Type B pancreatic cell (in vitro differentiated cells): ENCODE results near the gene STMN3. TPM values are rescaled to one million over a fixed set of nuclear protein-coding genes. Genes with fewer than 3 reads are reported as not detected.
"Not testable (repeated sequence)": the region's sequence is repeated elsewhere in the genome, so short reads cannot be mapped to it uniquely, and the experiment has no call there.

Experiments
- DNase-seq: peaks from one replicate; pipeline ENCODE4 v3.0.0; 2021; ENCODE audit warnings: mixed read lengths; ENCODE audit not compliant: unreplicated experiment; ENCODE audit errors: extremely low spot score
- H3K27ac Mint-ChIP-seq: 2 replicates; pipeline ENCODE4 v1.8.0; 2021; ENCODE audit warnings: mild to moderate bottlenecking, mixed read lengths
- H3K27me3 Mint-ChIP-seq: 2 replicates; pipeline ENCODE4 v1.8.0; 2021; ENCODE audit warnings: mixed read lengths
- H3K36me3 Mint-ChIP-seq: 2 replicates; pipeline ENCODE4 v1.8.0; 2021; ENCODE audit warnings: mixed read lengths
- H3K4me1 Mint-ChIP-seq: one replicate; pipeline ENCODE4 v1.8.0; 2021; ENCODE audit warnings: mixed read lengths; ENCODE audit not compliant: unreplicated experiment
- H3K4me3 Mint-ChIP-seq: 2 replicates; pipeline ENCODE4 v1.8.0; 2021; ENCODE audit warnings: mild to moderate bottlenecking, mixed read lengths
- H3K9me3 Mint-ChIP-seq: 2 replicates; pipeline ENCODE4 v1.8.0; 2021; ENCODE audit warnings: mixed read lengths
- CTCF ChIP-seq: fragments of 200-600 bp; sonication (generic); conservative IDR thresholded peaks from 2 replicates; pipeline ENCODE4 v1.5.0; 2021; ENCODE audit warnings: antibody characterized with exemption, mild to moderate bottlenecking
- total RNA-seq: library from RNA; stranded (reverse); gene quantifications from 2 replicates; pipeline ENCODE4 v1.2.1, GENCODE V29; 2021; ENCODE audit warnings: low replicate concordance

STMN3 gene
- total RNA-seq, 1 donor from 2014 or later = 40.8 TPM

GRCh38 chr20:63611646-63612045, 41.6 kb downstream of the STMN3 start:
- H3K4me1 Mint-ChIP-seq = no peaks in the 10 kb centered on the region
- DNase-seq = no peak
- peaks cover 17% of the 10 kb centered on the region for H3K36me3 Mint-ChIP-seq
- H3K27me3 Mint-ChIP-seq = no peaks in the 10 kb centered on the region
- no peak overlapping the region for H3K27ac Mint-ChIP-seq
- no peaks in the 10 kb centered on the region for H3K9me3 Mint-ChIP-seq
- no peak for TF ChIP-seq CTCF
- no peak overlapping the region for H3K4me3 Mint-ChIP-seq

- Mint-ChIP-seq H3K4me3 (no peak overlapping the region), H3K27ac (no peak overlapping the region), H3K36me3 (peaks cover 13% of the 10 kb centered on the region), H3K4me1 (no peaks in the 10 kb centered on the region), H3K9me3 (no peaks in the 10 kb centered on the region), H3K27me3 (no peaks in the 10 kb centered on the region)
- TF ChIP-seq CTCF = no peak
- DNase-seq = no peak
These were observed 42.4 kb downstream of the STMN3 start for GRCh38 chr20:63610581-63611435.

- Mint-ChIP-seq H3K4me3 (no peak overlapping the region), H3K27ac (no peak overlapping the region), H3K27me3 (no peaks in the 10 kb centered on the region), H3K36me3 (peaks cover 5% of the 10 kb centered on the region), H3K9me3 (no peaks in the 10 kb centered on the region), H3K4me1 (no peaks in the 10 kb centered on the region)
- TF ChIP-seq CTCF = no peak
- no peak for DNase-seq
These were observed 46.5 kb downstream of the STMN3 start for GRCh38 chr20:63606686-63607085.

- H3K36me3 Mint-ChIP-seq = peaks cover 12% of the 10 kb centered on the region
- no peak overlapping the region for H3K4me3 Mint-ChIP-seq
- no peak for TF ChIP-seq CTCF
- H3K9me3 Mint-ChIP-seq = no peaks in the 10 kb centered on the region
- no peaks in the 10 kb centered on the region for H3K27me3 Mint-ChIP-seq
- H3K4me1 Mint-ChIP-seq = no peaks in the 10 kb centered on the region
- H3K27ac Mint-ChIP-seq = no peak overlapping the region
- no peak for DNase-seq
These were observed 50.9 kb downstream of the STMN3 start for GRCh38 chr20:63602321-63602720.

- not testable (repeated sequence) for DNase-seq, H3K9me3 Mint-ChIP-seq
- peaks cover 12% of the 10 kb centered on the region for H3K36me3 Mint-ChIP-seq
These were observed 51.5 kb downstream of the STMN3 start for GRCh38 chr20:63601679-63602078.

GRCh38 chr20:63599396-63600050, 53.7 kb downstream of the STMN3 start:
- no peak overlapping the region for H3K27ac Mint-ChIP-seq
- peaks cover 12% of the 10 kb centered on the region for H3K36me3 Mint-ChIP-seq

More at GRCh38 chr20:63601679-63602078, 51.5 kb downstream of the STMN3 start:
- not testable (repeated sequence) for H3K27me3 Mint-ChIP-seq, H3K4me3 Mint-ChIP-seq, H3K27ac Mint-ChIP-seq, H3K4me1 Mint-ChIP-seq

More at GRCh38 chr20:63599396-63600050, 53.7 kb downstream of the STMN3 start:
- no peak for TF ChIP-seq CTCF
- Mint-ChIP-seq H3K27me3 (no peaks in the 10 kb centered on the region), H3K9me3 (no peaks in the 10 kb centered on the region), H3K4me3 (no peak overlapping the region), H3K4me1 (no peaks in the 10 kb centered on the region)
- no peak for DNase-seq
